ENCODE results near the gene COL6A2.

DNA sequence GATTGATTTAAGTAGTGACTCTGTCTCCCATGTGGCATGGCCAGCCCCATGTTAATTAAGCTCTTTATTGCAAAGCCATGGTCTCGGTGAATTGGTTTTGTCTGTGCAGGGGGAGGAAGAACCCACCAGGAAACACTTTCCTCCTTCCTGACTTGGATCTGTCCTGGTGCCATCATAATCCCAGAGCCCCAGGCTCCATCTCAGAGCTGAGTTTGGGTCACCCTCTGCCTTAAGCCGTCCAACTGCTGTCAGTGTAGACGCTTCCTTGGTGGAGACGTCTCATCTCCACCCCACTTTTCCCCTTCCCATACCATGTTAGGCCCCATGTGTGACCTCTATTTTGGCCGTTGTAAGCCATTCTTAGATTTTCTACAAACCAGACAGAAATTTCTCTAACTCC lies 36.0 kb upstream of the COL6A2 start:
- TF ChIP-seq CTCF (IDR thresholded peaks at IDR 0.05) (no peak), EZH2 (IDR thresholded peaks at IDR 0.05; ENCODE audit: borderline replicate concordance, insufficient read depth, low read depth, low read length, poor library complexity, severe bottlenecking) (no peak)

Measured in B cell (primary cell).